ENCODE measurements around the gene CDKN2AIP.
A peak's percentile ranks its signal among the peaks of the same experiment; 100 is the strongest.
"Not testable (repeated sequence)": the region's sequence is repeated elsewhere in the genome, so short reads cannot be mapped to it uniquely, and the experiment has no call there.

The CDKN2AIP gene

GRCh38 chr4:183416879-183417755, 27.3 kb upstream of the CDKN2AIP start:
- DNase-seq = no peak

GRCh38 chr4:183422962-183423631, 21.3 kb upstream of the CDKN2AIP start:
- DNase-seq = no peak

DNA sequence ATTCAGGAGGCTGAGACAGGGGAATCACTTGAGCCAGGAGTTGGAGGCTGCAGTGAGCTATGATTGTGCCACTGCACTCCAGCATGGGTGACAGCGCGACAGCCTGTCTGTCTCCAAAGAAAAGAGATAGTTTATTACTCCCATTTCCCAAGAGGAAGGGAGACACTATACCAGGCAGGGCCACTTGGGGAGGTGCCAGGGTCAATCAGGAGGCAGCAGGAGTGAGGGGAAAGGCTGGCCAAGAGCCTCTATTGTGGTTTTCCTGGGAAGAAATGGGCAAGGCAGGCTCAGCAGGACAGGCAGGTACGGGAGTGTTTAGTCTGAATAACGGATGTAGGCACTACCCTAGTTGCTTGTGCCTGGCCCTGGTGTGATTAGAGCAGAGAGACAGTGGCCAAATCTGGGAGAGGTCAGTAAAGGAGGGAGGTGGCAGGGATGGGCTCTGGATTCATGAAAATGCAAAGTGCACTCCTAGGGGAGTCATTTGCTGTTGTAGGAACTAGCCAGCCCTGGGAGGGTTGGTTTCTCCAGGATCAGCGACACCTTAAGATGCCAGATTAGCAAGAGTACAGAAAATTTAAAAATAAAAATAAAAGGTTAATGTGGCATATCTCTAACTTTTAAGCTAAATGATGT, 20.2 kb upstream of the CDKN2AIP start:
- DNase-seq = no peak

DNA sequence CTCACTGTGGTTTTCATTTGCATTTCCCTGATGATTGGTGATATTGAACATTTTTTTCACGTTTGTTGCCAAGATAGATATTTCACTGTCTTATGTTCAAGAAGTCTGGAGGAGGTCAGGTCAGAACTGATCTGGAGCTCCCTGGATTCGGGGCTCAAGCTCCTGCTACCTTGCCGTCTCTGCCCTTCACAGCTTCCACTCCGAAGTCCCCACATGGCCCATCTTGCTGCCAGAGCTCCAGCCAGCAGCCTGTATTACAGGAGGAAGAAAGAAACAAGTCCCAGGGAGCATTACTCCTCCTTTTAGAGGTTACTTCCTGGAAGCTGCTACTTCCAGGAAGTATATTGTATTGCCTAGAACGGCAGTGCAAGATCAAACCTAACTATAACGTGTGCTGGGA, 17.9 kb upstream of the CDKN2AIP start:
- no peak for DNase-seq

DNA sequence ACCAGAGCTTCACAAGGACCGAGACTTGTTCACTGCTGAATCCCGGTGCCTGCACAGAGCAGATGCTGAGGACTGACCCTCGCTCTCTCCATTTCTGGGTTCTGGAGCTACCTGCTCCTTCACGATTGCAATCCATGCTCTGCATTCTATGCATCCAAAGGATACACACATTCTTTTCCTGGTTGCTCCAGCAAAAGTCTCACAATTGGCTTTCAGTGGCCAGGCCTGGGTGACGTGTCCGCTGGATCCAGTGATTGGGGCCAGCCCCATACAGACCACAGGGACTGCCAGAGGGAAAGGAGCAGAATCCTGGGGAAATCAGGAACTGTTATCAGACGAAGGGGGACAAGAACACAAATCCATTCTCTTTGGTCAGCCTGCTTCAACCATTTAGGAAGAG, 14.9 kb upstream of the CDKN2AIP start:
- DNase-seq = no peak

DNA sequence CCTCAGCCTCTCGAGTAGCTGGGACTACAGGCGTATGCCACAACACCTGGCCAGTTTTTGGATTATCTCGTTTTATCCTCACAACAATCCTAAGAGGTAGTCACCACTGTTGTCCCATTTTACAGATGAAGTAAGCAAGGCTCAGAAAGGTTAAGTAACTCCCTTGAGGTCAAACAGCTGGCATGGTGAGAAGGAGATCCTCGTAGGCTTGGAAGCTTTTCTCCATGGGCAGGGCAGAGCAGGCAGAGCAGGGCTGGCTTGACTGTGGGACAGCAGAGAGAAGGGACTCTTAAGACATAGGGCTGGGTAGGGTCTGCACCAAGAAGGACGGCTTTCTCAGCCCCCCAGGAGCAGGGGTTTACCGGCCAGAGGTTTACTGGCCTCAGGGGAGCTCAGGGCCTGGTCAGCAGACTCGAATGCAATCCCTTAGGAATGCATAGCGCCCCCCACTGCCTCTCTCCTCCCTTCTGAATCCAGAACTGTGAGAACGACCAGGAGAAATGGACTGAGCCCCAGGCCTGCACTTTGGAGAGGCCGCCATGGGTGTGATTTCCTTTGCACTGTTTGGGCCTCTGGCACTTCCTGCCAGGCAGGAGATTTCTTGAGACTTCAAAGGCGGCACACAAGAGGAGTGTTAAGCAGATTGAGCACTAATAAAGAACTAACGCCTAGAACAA, 14.0 kb upstream of the CDKN2AIP start:
- peak; percentile 15 for DNase-seq

GRCh38 chr4:183430994-183431347, 13.5 kb upstream of the CDKN2AIP start:
- DNase-seq = no peak

GRCh38 chr4:183431614-183432013, 12.8 kb upstream of the CDKN2AIP start:
- no peak for DNase-seq

DNA sequence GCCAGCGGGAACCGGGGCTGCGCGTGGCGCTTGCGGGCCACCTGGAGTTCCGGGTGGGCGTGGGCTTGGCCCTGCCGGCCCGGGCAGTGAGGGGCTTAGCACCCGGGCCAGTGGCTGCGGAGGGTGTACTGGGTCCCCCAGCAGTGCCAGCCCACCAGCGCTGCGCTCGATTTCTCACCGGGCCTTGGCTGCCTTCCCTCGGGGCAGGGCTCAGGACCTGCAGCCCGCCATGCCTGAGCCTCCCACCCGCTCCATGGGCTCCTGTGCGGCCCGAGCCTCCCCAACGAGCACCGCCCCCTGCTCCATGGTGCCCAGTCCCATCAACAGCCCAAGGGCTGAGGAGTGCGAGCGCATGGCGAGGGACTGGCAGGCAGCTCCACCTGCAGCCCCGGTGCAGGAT, 11.3 kb upstream of the CDKN2AIP start:
- DNase-seq = not testable (repeated sequence)

DNA sequence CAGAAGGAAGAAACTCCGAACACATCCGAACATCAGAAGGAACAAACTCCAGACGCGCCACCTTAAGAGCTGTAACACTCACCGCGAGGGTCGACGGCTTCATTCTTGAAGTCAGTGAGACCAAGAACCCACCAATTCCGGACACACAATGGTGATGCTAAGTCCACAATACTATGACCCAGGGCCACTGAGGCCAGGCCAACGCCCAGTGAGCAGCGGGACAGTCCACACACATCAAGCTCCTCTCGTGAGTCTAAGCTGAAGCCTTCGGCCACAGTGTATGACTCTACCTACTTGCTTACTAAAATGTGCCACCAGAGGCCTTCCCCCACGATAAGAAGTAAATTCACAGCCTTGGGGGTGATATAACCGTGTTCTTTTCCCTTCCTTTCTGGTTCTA, 10.2 kb upstream of the CDKN2AIP start:
- DNase-seq = no peak

DNA sequence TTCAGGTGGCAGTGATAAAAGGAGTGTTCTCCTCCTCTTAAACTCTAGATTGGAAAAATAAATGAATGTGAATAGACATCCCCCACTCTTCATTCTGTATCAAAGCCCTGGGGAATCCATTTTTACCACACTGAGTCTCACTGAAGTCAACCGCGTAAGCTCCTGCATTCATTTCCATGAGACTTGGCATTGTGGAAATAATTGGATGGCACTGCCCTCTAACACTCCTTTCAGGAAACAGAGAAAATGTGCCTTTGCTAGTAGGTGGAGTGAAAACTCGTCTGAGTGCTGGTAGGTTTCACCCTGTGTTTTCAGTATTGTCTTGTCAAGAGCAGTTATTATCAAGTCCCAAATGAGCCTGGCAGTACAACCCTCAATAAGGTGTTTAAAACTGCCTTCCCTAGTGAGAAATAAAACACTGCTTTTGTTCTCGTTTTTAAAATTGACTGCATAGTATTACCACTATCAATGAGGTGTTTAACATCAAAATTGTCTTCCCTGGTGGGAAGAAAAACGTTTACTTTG, 9.7 kb upstream of the CDKN2AIP start:
- no peak for DNase-seq

DNA sequence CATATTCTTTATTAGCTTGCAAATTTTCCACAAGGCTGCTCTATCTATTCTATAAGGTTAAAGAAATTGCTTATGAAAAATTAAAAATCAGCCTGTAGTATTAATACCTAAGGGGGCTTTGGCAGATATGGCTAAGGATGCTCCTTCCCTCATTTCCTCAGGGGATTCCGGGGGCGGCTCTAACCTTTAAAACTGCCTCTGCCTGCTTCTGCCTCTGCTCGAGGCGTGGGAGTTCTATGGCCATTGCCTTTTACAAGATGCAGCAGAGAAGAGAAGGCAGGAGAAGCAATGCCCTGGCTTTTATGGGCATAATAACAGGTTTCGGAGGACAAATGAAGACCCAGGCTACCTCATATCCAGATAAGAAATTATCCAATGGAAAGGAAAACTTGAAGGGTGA, 8.6 kb upstream of the CDKN2AIP start:
- DNase-seq = no peak

GRCh38 chr4:183436417-183436816, 8.0 kb upstream of the CDKN2AIP start:
- DNase-seq = no peak

DNA sequence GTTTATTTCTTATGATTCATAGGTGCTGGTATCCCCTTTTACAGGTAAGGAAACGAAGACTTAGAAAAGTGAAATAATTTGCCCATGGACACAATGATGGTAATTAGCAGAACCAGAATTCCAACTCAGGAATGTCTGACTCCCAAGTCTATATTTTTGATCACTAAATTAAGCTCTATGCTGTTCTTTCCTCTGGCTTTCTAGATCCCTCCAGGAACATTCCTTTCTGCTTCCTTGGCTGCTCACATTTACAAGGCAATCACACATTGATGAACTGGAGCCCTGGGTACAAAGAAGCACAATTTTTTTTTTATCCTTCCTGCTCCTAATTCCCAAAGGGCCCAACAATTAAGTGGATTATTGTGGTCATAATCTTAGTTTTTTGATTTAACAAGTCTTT, 7.0 kb upstream of the CDKN2AIP start:
- no peak for DNase-seq

DNA sequence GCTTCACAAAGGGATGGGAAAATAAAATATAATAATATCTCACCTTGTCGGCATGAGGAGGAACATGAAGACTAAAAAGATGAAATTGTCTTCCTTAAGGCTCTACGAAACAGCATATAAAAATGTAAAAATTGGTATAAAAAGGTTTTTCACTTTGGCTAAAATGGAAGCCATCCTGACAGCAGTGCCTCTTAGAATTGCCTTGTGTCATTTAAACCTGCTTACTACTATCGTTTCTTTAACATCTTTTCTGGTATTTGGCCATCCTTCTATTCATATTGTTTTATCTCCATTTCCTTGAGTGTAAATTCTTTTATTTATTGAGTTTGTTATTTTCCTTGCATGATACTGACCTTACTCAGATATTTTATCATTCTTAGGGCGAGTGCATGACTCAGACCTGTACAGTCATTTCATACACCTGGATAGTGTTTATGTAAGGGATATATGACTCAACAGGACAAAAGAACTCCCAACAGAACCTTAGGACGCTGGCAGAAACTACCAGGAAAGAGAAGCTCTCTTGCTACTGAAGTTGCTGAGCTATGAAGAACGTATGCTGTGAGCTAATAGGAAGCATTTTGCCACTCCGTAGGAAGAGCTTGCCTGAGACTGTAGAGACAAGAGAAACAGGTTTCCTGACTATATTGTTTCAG, 5.8 kb upstream of the CDKN2AIP start:
- no peak for DNase-seq

DNA sequence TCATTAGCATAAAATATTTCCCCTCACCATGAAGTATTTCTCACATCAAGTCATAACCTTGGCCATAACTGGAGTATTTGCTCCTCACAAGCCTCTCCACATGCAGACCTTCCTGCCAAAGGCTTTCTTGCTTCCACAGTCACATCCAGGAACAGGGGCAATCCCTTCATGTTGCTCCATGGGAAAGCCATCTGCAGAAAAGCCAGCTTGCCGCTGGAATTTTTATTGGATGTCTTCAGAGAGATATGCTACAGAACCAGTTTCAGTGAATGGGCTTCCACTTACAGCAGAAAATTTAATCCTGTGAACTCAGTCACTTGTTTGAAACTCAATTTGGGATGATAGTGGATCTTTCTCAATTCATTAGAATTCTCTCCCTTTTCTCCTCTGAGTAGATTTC, 3.2 kb upstream of the CDKN2AIP start:
- no peak for DNase-seq

DNA sequence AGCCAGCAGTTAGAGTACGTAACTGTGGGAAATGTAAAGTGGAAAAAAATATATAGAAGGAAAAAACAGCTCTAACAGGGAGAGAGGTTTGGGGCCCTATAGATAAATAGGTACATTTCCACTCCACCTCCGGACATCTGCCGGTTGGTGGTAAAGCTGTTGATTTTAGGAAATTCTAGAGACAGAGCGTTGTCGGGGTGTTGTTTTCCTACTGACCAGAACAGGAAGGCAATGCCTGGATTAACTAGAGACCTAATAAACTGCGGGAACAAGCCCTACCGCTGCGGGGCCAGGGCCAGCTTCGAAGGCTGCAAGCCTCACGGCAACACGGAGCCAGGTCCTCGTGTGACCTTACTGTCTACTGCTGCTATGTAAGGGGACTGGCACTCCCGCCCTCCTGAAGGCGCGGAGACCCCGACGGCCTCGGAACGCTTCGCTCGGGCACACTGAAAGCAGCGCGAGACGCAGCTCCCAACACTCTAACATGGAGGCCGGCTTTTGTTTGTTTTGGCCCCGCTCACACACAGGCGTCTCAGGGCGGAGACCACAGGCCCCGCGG, 702 bp upstream of the CDKN2AIP start:
- peak; percentile 46 for DNase-seq

GRCh38 chr4:183445097-183445428, 627 bp downstream of the CDKN2AIP start:
- no peak for DNase-seq

DNA sequence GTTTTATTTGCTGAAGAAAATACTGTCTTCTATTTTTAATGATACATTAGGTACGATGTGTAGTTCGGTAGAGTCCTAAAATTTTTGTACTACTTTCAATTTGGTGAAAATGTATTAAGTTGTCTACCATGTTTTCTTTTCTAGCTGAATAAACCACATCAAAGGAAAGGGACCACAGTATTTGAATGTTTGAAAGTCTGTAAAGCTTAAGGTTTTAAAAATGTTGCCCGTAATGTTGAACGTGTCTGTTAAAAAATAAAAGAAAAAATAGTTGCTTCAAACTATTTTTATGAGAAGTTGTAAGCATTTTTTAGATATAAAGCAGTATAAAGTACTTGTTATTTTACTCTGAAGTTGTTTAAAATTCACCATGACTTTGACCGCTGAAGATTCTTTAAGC, 3.2 kb downstream of the CDKN2AIP start:
- DNase-seq = no peak

GRCh38 chr4:183448436-183448835, 4.0 kb downstream of the CDKN2AIP start:
- no peak for DNase-seq

DNA sequence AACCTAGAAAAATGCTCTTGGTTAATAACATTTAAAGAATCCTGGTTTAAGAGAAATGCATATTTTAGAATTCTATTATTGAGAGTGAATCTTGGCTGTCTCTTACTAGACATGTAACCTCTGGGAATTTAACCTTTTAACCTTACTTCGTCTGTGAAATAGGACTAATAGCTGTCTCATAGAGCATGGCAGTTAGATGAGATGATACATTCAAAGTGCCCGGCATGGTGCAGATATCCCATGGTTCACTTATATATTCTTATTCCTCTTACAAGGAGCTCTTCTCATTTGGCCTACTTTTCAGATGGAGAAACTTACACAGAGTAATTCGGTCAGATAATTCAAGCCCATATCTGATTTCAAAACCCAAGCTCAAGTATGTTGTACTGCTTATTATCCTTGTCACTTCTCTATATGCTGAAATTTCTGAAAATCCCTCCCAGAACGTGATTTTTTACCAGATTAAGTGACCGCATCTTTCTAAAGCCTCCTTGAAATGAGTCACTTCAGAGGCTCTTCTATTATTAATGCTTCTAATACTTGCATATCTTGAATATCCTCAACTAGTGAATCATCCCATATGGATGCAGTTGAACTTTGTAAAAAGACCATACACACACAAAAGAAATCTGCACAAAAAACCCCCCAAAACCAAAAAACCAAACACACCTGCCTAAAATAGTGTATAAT, 4.9 kb downstream of the CDKN2AIP start:
- no peak for DNase-seq

DNA sequence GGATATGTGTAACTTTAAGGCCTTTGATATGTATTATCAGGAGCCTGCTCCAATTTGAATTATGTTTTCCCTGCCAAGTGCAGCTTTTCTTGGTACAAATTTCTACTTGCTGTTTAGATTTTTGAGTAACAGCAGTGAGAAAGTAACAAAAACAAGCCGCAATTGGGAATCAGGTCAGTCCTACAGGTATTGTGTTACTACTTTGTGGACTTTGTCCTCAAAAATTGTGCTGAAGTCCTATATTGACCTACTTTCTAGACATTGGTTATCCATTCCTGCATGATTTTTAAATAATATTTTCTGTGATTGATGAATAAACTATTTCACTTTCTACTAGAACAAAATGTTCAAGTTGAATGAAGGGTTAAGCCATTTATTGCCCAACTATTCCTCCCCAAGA, 5.7 kb downstream of the CDKN2AIP start:
- no peak for DNase-seq
